ENCODE data around the gene AGAP2. TPM values are rescaled to one million over a fixed set of nuclear protein-coding genes. Genes with fewer than 3 reads are reported as not detected.

AGAP2 gene
- polyA plus RNA-seq (2011; rRNA removed): 0.04 and 0.05 TPM in 2 replicates
- polyA minus RNA-seq (2011; rRNA and poly(A)+ RNA removed): 0.26 and 0.47 TPM in 2 replicates

GRCh38 chr12:57738661-57739237 lies at the start of gene AGAP2:
Gene AGAP2, minus strand, starts transcription at chr12:57738742. Its CDS starts 496 bp downstream, at chr12:57738246.
- peak within 1 kb of the TSS; percentile 22; the same call in 1 of the 2 replicates for H3K4me3 ChIP-seq (ENCODE audit: low read depth, low read length)
- POLR2A ChIA-PET: no interaction called here
- CTCF ChIA-PET: interaction anchor here (1.2 to 4.4 kb wide), 2 partner anchors 13 to 156 kb away, joined by 3 to 58 read pairs; no protein-coding TSS in a partner anchor
- H3K27me3 ChIP-seq (ENCODE audit: control insufficient read depth, insufficient read depth, low read length): peaks cover 55% of the 10 kb centered on the region
- H3K36me3 ChIP-seq (ENCODE audit: control insufficient read depth, insufficient read depth, low read length): no peaks in the 10 kb centered on the region
- TF ChIP-seq, protein P1, sequence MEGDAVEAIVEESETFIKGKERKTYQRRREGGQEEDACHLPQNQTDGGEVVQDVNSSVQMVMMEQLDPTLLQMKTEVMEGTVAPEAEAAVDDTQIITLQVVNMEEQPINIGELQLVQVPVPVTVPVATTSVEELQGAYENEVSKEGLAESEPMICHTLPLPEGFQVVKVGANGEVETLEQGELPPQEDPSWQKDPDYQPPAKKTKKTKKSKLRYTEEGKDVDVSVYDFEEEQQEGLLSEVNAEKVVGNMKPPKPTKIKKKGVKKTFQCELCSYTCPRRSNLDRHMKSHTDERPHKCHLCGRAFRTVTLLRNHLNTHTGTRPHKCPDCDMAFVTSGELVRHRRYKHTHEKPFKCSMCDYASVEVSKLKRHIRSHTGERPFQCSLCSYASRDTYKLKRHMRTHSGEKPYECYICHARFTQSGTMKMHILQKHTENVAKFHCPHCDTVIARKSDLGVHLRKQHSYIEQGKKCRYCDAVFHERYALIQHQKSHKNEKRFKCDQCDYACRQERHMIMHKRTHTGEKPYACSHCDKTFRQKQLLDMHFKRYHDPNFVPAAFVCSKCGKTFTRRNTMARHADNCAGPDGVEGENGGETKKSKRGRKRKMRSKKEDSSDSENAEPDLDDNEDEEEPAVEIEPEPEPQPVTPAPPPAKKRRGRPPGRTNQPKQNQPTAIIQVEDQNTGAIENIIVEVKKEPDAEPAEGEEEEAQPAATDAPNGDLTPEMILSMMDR (IDR thresholded peaks at IDR 0.05; ENCODE audit: insufficient read depth, low read depth, low read length): no peak
- DNase-seq (ENCODE audit: low read depth): no peak

GRCh38 chr12:57783861-57784260 lies 45.3 kb upstream of the AGAP2 start:
- Histone ChIP-seq H3K4me3 (ENCODE audit: low read depth, low read length) (no peak overlapping the region; the same call in 1 of the 2 replicates), H3K27me3 (ENCODE audit: control insufficient read depth, insufficient read depth, low read length) (no peaks in the 10 kb centered on the region), H3K36me3 (ENCODE audit: control insufficient read depth, insufficient read depth, low read length) (peaks cover 12% of the 10 kb centered on the region)
- no peak for DNase-seq (ENCODE audit: low read depth)
- TF ChIP-seq, protein P1 (IDR thresholded peaks at IDR 0.05; ENCODE audit: insufficient read depth, low read depth, low read length): no peak
- ChIA-PET POLR2A (no interaction called here), CTCF (interaction anchor here (0.7 to 1.6 kb wide), 3 partner anchors 61 to 128 kb away, joined by 3 to 5 read pairs (median 3); no protein-coding TSS in a partner anchor)

DNA sequence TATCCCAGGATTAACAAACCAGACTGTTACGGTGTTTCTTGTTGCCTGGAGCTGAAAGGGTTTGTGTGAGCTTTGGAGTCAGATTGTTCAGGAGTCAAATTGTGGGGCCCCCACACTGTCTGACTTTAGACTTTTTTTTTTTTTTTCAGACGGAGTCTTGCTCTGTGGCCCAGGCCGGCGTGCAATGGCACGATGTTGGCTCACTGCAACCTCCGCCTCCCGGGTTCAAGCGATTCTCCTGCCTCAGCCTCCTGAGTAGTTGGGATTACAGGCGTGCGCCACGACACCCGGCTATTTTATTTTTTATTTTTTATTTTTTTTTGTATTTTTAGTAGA lies 44.9 kb upstream of the AGAP2 start:
- TF ChIP-seq, protein P1 (IDR thresholded peaks at IDR 0.05; ENCODE audit: insufficient read depth, low read depth, low read length): no peak
- H3K4me3 ChIP-seq (ENCODE audit: low read depth, low read length): peak overlapping the region; percentile 76
- no peaks in the 10 kb centered on the region for H3K27me3 ChIP-seq (ENCODE audit: control insufficient read depth, insufficient read depth, low read length)
- H3K36me3 ChIP-seq (ENCODE audit: control insufficient read depth, insufficient read depth, low read length): peaks cover 13% of the 10 kb centered on the region
- no peak for DNase-seq (ENCODE audit: low read depth)
- ChIA-PET POLR2A (interaction anchor here (1.0 kb wide), 1 partner anchor 10 kb away, joined by 4 read pairs; no protein-coding TSS in a partner anchor), CTCF (interaction anchor here (0.7 to 1.6 kb wide), 16 partner anchors 8 to 129 kb away, joined by 3 to 12 read pairs (median 3); partner anchors contain the start of genes AVIL, EEF1AKMT3 and METTL1)

- peaks cover 13% of the 10 kb centered on the region for H3K36me3 ChIP-seq (ENCODE audit: control insufficient read depth, insufficient read depth, low read length)
- DNase-seq (ENCODE audit: low read depth): peak; percentile 36
- H3K4me3 ChIP-seq (ENCODE audit: low read depth, low read length): peak within 1 kb of the TSS; percentile 76
- ChIA-PET POLR2A (interaction anchor here (1.0 kb wide), 1 partner anchor 11 kb away, joined by 4 read pairs; no protein-coding TSS in a partner anchor), CTCF (interaction anchor here (0.6 to 1.6 kb wide), 24 partner anchors 9 to 1132 kb away, joined by 3 to 12 read pairs (median 3); partner anchors contain the start of genes ATP23, AVIL, EEF1AKMT3 and METTL1)
- H3K27me3 ChIP-seq (ENCODE audit: control insufficient read depth, insufficient read depth, low read length): no peaks in the 10 kb centered on the region
- TF ChIP-seq, protein P1 (IDR thresholded peaks at IDR 0.05; ENCODE audit: insufficient read depth, low read depth, low read length): peak; percentile 92
Observed at GRCh38 chr12:57782608-57783465, 44.3 kb upstream of the AGAP2 start, which contains the start of gene TSFM. Gene TSFM, plus strand, starts transcription at chr12:57782787. Its CDS starts 15 bp downstream, at chr12:57782802.

DNA sequence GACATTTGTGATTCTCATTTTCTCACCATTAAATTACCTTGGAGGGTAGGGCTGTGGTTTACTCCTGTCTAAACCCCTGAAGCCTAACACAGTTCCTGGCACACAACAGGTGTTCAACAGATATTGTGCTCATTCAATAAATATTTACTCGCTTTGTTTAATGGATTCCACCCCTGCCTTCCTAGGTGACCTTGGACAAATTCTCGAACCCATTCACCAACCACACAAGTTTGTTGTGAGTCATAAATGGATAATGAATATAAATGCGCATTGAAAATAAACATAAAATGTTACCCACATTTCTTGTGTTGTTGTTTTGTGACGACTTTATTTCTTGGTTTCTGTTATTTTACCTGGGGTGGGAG lies 43.7 kb upstream of the AGAP2 start:
- TF ChIP-seq, protein P1 (IDR thresholded peaks at IDR 0.05; ENCODE audit: insufficient read depth, low read depth, low read length): no peak
- ChIA-PET POLR2A (no interaction called here), CTCF (interaction anchor here (0.5 to 1.6 kb wide), 14 partner anchors 10 to 457 kb away, joined by 3 to 12 read pairs (median 3); partner anchors contain the start of genes AVIL, EEF1AKMT3 and METTL1)
- Histone ChIP-seq H3K4me3 (ENCODE audit: low read depth, low read length) (no peak overlapping the region), H3K27me3 (ENCODE audit: control insufficient read depth, insufficient read depth, low read length) (no peaks in the 10 kb centered on the region), H3K36me3 (ENCODE audit: control insufficient read depth, insufficient read depth, low read length) (peaks cover 11% of the 10 kb centered on the region)
- DNase-seq (ENCODE audit: low read depth): no peak
